Activated CD8-positive, alpha-beta memory T cell treated with anti-CD3 and anti-CD28 coated beads for 48 hours (primary cell): Measurements from ENCODE around the gene PTPRN.
"Not testable (repeated sequence)": the region's sequence is repeated elsewhere in the genome, so short reads cannot be mapped to it uniquely, and the experiment has no call there.

ENCODE experiments used
- DNase-seq, 3 experiments: peaks; one replicate each; pipeline ENCODE4 v3.0.0-alpha.2; 2020; ENCODE audit warnings: low read depth in 2 of 3, low spot score in 2 of 3

The PTPRN gene

DNA sequence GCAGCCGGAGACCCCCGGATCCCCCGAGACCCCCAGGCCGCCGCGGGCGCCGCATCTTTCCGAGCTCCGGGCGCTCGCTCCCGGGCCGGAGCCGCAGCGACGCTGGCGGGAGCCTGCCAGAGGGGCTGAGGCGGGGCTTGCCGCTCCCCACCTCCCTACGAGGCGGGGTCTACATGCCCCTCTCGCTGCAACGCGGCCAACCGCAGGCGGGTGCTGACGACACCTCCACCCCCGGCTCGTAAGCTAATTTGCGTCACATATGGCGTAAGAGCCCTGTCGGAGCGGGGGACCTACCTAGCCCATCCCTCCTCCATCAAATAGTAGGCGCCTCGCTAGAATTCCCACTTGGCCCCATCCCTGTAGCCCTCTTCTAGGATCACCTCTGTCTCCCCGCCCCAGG, at the start of gene PTPRN:
Gene PTPRN, minus strand, starts transcription at position 124 of the 400 bp plus-strand sequence. Its CDS starts 69 bp downstream, at position 55.
- no peak for DNase-seq

DNA sequence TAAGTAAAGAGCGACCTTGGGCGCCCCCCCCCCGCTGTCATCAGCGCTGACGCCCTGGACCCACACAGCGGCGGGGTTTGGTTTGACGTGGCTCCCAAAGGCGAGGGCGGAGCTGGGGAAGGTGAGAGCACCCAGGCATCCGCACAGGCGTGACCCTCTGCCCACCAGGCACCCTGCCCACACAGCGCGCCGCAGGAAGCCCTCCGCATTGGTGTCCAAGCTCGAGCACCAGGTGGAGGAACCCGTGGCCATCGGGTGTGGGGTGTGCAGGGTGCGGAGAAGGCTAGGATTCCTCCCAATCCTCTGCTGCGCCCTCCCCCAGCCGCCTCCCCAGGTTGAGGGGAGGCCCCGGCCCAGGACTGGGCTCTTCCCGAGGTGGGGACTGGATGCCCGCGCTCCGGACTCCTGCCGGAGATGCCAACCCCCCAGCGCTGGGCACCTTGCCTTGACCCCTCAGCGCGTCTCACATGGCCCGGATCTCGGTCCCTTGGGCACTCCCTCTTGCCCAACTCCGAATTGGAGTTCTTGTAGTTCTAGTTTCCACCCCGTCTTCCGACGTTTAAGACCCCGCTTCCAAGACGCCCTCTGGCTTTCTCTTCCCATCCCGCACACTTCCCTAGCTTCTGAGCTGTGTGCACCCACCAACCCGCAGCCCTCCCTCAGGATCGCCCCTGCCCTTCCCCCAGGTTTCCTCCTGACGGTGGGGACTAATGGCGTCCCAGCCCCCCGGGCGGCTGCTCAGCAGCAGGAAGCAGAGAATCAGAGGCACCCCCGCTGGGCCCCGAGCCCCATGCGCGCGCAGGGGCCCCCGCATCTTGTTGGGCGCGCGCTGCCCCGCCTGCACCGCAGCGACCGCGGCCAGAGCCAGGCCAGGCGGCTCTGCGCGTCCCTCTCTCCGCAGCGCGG, 49.2 kb upstream of the PTPRN start:
- no peak for DNase-seq

DNA sequence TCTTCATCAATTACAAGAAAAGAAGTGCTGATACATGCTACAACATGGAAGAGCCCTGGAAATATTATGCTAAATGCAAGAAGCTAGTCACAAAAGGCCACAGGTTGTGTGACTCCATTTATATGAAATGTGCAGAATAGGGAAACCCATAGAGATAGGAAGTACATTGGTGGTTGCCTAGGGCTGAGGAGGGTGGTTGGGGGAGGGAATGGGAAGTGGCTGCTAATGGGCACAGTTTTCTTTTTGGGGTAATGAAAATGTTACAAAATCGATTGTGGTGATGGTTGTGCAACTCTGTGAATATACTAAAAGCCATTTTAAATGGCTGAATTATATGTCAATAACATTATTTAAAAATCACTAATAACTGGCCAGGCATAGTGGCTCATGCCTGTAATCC, 47.6 kb upstream of the PTPRN start:
- no peak for DNase-seq

DNA sequence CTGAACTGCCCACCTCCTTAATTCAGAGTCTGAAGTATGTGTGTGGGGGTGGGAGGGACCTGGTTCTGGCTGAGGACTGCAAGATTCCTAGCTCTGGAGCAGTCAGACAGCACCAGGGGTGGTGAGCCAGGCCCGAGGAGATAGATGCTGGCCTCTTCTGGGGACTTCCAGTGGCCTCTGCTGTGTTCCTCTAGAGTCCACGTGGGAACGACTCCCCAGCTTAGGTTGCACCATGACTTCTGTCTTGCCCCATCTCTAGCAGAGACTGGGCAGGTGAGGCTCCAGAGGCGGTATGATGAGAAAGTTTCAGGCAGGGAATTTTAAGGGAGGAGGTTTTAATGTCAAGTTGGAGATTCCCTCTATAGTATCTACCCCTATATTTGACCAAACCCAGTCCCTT, 45.4 kb upstream of the PTPRN start:
- no peak for DNase-seq

DNA sequence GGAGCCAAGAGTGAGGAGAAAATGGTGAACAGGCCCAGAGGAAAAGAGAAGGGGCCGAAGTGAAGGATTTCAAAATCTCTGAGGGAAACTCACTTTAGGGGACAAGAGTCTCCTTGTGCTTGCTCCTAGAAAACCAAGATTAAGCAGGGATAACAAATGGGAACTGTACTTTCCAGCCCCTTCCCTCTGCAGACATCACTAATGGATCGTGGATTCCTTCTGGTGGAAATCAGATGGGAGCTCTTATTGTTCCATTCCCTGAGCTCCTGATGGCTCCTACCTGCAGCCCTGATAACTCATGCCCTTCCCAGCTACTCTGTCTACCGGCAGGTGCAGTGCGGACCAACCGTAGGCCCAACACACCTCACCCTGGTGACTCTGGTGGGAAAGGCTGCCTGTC, 43.9 kb upstream of the PTPRN start:
- no peak for DNase-seq

DNA sequence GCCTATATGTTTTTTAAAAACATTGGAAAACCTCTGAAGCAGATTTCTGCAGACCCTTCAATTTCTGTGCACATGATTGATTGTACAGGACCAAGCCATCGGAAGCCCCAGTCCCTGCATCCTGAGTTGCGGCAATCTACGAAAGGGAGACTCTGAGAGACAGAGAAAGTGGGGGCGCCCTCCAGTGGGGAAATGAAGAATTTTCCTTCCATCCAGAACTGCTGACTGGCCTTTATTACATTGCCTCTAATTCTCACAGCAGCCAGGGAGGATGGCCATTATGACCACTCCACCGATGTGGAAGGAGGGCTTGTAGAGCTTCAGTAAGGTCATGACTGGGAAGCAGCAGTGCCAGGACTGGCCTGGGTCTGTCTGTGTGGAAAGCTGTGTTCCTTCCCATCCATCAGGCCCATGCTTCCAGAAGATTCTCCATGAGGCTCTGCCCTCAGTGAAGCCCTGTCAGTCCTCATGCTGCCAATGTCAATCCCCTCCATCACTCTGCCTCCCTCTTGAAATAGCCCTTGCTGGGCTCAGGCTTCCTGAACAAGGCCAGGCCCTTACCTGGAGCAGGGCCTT, 43.3 kb upstream of the PTPRN start:
- peak; percentile 20 to 53 (median 45) for DNase-seq

DNA sequence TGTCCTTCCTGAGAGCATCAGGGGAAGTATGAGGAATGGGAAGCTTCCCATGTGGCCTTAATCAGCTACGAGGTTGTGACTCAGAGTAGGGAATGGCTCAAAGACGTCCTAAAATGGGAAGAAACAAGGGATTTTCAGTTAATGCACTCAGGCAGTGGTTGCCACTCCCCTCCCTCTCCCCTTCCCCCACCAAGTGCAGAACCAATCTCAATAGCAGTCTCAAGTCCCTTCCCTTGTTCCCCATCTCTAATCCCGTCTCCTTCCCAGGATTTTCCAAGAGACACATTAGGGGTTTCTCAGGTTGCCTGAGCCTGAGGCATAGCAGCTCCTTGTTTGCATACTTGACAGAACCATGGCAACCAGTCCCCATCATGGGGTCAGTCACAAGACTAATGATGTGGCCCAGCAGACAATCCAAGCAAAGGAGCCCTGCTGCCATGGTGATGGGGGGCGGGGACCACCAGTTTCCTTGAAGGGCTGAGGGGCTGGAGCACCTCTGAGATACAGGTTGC, 41.6 kb upstream of the PTPRN start:
- no peak for DNase-seq

DNA sequence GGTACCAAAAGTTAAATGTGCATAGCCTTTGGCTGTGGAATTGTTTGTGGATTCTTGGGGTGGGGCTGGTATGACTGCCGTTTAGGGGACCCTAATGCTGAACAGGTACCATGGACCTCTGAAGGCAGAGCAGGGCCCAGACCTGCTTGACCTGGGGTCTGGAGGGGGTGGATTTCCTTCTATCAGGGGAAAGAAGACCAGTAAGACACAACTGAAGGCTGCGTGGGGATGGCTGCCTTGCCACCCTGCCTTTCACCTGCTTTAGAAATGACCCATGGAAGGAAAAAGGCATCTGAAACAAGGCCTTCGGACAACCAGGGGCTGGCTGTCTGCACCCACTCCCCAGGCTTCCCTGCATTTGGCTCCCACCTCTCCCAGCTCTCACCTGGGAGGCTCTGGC, 41.0 kb upstream of the PTPRN start:
- DNase-seq, result no peak

DNA sequence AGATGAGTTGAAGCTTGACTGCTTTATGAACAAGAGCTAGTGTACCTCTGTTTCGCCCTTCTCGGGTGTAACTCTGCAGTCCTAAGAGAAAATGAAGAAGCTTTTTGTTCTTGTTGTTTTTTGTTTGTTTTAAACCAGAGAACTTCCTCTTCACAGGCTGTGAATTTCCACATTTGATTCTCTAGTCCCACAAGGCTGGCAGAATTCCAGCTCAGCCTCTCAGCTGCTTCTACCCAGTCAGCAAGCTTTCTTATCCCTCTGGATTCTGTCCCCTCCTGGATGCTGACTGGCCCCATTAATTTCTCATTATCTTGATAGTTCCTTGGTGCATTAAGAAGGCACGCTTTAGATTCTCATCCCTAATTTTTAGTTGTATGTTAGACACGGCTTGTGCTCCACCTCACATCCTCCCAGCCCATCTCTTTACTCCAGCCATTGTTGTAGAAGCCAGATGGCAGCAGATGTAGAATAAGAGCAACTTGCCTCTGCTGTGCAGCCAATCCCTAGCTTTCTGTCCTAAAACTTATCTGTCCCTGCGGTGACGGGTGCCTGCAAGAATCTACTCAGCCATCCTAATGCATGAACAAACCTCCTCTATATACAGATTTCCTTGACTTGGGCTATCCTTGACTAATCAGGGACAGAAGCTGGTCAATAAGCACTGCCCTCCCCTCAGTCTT, 35.7 kb upstream of the PTPRN start:
- no peak for DNase-seq

DNA sequence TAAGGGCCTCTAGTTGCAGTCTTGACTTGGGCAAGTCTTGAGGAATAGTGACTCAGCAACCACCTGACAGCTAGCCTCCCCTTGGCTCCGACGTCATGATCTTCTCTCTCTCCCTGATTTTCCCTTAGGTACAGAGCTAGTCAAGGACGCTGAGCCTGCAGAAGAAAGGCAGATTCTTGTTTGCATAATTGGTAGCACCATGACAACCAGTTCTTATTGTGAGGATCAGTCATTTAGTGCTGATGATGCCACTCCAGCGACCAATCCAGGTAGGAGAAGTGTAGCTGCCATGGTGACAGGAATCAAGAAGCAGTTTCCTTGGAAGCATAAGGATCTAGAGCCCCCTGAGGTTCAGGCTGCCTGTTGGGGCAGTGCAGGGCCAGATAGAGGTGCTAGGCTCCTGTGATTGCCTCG, 26.2 kb upstream of the PTPRN start:
- no peak for DNase-seq

DNA sequence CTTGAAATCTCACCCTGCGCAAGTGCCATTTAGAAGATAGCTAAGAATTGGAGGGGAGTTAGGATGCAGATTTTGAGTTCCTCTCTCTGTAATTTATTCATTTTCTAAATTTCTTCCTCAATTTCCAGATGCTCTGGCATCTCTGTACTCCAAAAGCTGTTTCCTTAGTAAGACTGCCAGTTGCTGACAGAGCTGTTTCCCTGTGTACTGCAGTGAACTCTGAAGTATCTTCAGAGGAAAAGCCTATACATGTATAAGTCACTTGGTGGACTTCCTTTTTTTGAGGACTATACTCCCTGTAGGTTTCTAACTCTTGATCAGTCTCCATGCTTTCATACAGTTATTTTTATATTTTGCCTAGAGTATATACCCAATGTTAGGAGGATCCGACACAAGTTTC, 24.9 kb upstream of the PTPRN start:
- DNase-seq, result no peak

DNA sequence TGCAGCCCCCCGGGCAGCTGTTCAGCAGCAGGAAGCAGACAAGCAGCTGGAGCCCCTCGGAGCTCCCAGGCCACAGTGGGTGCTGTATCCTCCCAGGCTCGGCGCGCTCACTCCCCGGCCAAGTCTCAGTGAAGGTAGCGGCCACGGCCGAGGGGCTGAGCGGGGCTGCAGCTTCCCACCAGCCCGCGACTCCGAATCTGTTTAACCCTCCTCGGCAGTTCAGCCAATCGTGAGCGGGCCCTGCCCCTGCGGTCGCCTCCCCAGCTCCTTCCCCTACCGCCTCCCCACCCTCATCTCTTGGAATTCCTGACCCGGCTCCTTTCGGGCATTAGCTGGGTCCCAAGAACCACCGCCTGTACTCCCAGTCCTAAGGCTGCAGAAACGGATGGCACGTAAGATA, 23.3 kb upstream of the PTPRN start, which contains the start of gene RESP18:
Gene RESP18, minus strand, starts transcription at position 203 of the 400 bp plus-strand sequence.
- no peak for DNase-seq

DNA sequence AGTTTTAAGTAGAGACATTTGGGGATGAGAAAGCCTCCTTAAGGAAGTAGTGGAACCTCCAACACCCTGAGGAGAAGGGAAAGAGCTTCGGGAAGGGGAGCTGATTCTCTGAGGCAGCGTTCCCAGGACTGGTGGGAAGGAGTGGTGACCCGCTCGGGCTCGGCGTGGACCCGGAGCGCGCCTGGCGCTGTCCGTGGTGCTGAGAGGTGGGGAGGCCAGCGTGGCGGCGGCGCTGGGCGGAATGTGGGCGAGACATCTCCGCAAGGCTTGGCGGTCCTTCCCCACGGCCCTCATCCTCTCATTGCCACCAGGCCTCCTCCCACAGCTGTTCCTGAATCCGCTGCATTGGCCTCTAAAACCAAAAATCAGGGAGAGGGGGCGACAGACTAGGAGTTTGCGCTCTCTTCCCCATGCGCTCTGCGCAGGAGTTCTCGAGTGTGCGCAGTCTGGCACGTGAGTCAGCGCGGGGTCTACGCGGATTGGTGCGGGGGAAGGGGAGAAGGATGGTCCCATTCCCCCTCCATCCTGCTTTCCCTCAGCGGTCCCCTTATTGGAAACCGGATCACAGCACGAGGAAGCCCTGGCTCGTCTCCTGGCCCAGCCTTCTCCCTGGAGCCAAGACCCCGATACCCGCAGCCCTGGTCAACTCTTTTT, 22.5 kb upstream of the PTPRN start:
- DNase-seq, result no peak

DNA sequence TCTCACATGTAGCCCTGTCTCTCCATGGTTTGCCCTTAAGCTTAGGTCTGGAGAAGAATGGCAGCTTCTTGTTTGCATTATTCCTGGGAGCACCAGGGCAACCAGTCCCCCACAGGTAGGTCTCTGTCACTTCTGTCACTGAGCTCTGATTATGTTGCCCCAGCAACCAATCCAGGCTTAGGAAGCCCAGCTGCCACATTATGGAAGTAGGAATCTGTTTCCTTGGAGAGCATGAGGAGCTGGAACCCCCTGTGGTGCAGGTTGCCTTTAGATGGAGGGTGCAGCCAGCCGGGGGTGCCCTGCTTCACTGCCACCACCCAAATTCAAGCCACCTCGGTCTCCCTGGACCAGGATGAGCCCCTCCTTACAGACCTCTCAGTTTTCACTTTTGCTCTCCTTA, 18.5 kb upstream of the PTPRN start:
- DNase-seq, result no peak

DNA sequence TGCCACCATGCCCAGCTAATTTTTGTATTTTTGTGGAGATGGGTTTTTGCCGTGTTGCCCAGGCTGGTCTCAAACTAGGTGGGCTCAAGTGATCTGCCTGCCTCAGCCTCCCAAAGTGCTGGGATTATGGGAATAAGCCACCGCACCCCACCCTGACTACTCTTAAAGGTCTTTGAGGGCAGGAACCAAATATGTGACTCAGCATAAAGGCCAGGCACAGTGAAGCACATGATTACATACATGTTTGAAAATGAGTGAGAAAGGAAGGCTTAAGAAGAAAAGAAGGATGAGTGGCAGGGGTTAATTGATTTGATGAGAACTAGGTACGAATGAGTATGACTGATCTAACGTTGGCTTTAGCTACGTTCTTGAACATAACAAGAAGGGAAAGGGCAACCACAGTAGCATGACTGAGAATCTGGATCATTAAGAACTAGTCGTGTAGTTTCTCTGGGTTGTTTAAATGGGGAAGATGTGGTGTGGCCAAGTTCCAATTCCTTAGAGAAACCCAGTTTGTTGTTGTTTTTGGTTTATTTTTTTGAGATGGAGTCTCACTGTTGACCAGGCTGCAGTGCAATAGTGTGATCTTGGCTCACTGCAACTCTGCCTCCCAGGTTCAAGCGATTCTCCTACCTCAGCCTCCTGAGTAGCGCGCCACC, 16.6 kb upstream of the PTPRN start:
- DNase-seq, result no peak

DNA sequence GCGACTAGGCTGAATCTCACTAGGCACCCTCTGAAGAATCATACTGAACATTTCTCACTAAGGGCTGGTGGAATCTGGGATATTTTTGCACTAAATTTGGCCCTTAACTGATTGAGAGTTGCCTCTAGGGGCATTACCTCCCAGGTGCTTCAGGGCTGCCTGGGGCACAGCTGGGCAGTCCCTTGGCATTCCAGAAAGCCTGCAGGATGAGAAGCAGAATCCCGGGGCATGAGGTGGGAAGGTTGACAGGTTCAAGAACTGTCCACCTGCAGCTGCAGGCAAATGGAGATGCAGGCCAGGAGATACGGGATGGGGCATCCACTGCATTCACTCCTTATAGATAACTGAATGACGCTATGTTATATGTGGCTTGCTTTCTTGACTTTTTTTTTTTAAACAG, 15.9 kb upstream of the PTPRN start:
- DNase-seq, result no peak

DNA sequence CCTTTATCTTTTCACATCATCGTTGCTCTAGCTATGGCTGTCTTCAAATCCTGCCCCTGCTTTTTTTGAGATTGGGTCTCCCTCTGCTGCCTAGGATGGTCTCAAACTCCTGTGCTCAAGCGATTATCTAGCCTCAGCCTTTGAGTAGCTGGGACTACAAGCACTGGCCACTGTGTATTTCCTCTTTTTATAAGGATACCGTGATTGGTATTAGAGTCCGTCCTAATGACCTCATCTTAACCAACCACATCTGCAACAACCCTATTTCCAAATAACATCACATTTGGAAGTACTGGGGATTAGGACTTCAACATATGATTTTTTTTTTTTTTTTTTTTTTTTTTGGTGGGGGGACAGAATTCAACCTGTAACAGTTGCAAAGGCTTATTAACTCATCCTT, 14.2 kb upstream of the PTPRN start:
- DNase-seq, result no peak

DNA sequence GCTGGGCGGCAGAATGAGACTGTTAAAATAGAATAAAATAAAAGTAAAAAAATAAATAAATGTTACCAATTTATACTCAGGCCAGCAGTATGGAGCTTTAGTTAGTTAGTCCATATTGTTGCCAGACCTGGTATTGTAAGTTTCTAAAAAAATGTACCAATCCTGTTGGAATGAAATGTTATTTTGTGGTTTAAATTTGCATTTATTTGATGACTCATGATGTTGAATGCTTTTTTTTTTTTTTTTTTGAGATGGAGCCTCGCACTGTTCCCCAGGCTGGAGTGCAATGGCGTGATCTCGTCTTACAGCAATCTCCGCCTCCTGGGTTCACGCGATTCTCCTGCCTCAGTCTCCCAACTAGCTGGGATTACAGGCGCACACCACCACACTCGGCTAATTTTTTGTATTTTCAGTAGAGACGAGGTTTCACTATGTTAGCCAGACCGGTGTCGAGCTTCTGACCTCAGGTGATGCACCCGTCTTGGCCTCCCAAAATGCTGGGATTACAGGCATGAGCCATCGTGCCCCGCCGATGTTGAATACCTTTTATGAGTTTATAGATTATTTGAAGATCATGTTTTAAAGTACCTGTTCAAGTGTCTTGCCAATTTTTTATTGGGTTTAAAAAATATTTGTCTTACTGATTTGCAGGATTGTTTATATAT, 5.7 kb upstream of the PTPRN start:
- no peak for DNase-seq

DNA sequence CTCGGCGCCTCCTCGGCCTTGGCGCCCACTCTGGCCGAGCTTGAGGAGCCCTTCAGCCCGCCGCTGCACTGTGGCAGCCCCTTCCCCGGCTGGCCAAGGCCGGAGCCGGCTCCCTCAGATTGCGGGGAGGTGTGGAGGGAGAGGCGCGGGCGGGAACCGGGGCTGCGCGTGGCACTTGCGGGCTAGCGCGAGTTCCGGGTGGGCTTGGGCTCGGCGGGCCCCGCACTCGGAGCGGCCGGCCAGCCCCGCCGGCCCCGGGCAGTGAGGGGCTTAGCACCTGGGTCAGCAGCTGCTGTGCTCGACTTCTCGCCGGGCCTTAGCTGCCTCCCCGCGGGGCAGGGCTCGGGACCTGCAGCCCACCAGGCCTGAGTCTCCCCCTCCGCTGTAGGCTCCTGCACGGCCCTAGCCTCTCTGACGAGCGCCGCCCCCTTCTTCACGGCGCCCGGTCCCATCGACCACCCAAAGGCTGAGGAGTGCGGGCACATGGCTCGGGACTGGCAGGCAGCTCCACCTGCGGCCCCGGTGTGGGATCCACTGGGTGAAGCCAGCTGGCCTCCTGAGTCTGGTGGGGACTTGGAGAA, 3.6 kb upstream of the PTPRN start:
- DNase-seq, result not testable (repeated sequence)
